Pericardium fibroblast (primary cell): ENCODE measurements around the gene ADAMTS2. TPM values are rescaled to one million over a fixed set of nuclear protein-coding genes. Genes with fewer than 3 reads are reported as not detected.

Experiments used
- total RNA-seq: library from RNA; depleted of rRNA; stranded (reverse); fragments of >200 nt; gene quantifications from 2 replicates; pipeline ENCODE4 v1.2.3, GENCODE V29; 2015

ADAMTS2 gene
- total RNA-seq: 212 and 293 TPM in 2 replicates

GRCh38 chr5:179345433-179346321 is at the start of gene ADAMTS2:
Gene ADAMTS2, minus strand, starts transcription at chr5:179345461. Its CDS starts 133 bp downstream, at chr5:179345328.

Other genes starting within 250 kb of the ADAMTS2 start
- 17.6 and 25.1 TPM in 2 replicates for gene RUFY1, start 205.1 kb upstream of the ADAMTS2 start, total RNA-seq